ENCODE data around the gene ELF1. TPM values are rescaled to one million over a fixed set of nuclear protein-coding genes. Genes with fewer than 3 reads are reported as not detected.

The ELF1 gene
- polyA plus RNA-seq, 1 experiment, result 35.8 TPM

DNA sequence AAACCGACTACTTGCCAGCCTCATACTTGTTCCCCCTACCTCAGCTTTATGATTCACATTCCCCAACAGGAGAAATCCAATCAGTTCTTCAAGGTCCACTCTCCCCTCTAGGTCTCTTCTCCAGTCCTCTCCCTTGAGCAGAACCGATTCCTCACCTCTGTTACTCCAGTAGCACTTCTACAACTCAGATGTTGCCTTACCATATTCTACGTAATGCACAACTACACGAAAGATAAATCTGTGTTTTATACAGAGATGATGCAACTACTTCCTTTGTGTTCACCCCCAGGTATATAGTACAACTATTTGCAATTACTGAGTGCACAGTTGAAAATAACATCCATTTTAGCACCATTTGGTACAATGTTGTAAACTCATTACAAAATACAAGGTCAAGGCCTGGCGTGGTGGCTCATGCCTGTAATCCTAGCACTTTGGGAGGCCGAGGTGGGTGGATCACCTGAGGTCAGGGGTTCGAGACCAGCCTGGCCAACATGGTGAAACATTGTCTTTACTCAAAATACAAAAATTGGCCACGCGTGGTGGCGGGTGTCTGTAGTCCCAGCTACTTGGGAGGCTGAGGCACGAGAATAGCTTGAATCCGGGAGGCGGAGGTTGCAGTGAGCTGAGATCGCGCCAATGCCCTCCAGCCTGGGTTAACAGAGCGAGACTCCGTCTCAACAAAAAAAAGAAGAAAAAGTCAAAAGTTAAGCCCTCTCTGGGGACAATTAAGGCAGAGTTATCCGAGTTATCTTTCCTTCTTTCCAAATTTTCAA is 39.4 kb upstream of the ELF1 start:
- Histone ChIP-seq H3K36me3 (ENCODE audit: control insufficient read depth, insufficient read depth, low read length) (no peaks in the 10 kb centered on the region), H3K4me3 (ENCODE audit: low read depth, low read length) (peak overlapping the region; percentile 80), H3K27me3 (ENCODE audit: control insufficient read depth, insufficient read depth, low read length) (no peaks in the 10 kb centered on the region)
- CTCF ChIA-PET, result no interaction called here
- no peak for DNase-seq (ENCODE audit: low read depth)
- POLR2A ChIA-PET, result no interaction called here
- TF ChIP-seq, protein P1, sequence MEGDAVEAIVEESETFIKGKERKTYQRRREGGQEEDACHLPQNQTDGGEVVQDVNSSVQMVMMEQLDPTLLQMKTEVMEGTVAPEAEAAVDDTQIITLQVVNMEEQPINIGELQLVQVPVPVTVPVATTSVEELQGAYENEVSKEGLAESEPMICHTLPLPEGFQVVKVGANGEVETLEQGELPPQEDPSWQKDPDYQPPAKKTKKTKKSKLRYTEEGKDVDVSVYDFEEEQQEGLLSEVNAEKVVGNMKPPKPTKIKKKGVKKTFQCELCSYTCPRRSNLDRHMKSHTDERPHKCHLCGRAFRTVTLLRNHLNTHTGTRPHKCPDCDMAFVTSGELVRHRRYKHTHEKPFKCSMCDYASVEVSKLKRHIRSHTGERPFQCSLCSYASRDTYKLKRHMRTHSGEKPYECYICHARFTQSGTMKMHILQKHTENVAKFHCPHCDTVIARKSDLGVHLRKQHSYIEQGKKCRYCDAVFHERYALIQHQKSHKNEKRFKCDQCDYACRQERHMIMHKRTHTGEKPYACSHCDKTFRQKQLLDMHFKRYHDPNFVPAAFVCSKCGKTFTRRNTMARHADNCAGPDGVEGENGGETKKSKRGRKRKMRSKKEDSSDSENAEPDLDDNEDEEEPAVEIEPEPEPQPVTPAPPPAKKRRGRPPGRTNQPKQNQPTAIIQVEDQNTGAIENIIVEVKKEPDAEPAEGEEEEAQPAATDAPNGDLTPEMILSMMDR (IDR thresholded peaks at IDR 0.05; ENCODE audit: insufficient read depth, low read depth, low read length), result no peak

DNA sequence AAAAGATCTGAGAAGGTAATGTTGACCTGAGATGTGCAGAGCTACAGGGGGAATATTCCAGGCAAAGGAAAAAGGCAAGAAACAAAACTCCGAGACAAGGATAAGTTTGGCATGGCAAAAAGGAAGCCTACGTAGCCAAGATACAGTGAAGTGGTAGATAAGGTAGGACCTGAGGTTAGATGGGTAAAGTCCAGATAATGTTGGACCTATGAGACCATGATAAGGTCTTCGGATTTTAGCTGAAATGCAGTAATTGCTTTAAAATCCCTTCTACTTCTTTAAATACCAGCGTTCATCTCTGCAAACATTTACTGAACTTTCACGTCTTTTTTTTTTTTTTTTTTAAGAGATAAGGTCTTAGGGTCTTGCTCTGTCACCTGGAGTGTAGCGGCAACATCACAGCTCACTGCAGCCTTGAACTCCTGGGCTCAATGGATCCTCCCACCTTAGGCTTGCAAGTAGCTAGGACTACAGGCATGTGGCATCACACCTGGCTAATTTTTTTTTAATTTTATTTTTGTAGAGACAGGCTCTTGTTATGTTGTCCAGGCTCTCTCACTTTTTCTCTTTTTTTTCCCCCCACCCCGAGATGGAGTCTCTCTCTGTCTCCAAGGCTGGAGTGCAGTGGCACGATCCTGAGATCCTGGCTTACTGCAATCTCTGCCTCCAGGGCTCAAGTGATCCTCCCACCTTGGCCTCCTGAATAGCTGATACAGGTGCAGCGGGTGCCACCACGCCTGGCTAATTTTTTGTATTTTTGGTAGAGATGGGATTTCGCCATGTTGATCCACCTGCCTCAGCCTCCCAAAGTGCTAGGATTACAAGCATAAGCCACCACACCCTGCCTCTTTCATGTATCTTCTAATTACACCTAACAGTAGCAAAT is 38.0 kb upstream of the ELF1 start:
- TF ChIP-seq, protein P1 (IDR thresholded peaks at IDR 0.05; ENCODE audit: insufficient read depth, low read depth, low read length), result no peak
- Histone ChIP-seq H3K4me3 (ENCODE audit: low read depth, low read length) (no peak overlapping the region), H3K27me3 (ENCODE audit: control insufficient read depth, insufficient read depth, low read length) (no peaks in the 10 kb centered on the region), H3K36me3 (ENCODE audit: control insufficient read depth, insufficient read depth, low read length) (no peaks in the 10 kb centered on the region)
- no peak for DNase-seq (ENCODE audit: low read depth)
- ChIA-PET POLR2A (interaction anchor here (0.7 kb wide), 1 partner anchor 138 kb away, joined by 4 read pairs; no protein-coding TSS in a partner anchor), CTCF (interaction anchor here (0.6 kb wide), 1 partner anchor 79 kb away, joined by 3 read pairs; no protein-coding TSS in a partner anchor)

DNA sequence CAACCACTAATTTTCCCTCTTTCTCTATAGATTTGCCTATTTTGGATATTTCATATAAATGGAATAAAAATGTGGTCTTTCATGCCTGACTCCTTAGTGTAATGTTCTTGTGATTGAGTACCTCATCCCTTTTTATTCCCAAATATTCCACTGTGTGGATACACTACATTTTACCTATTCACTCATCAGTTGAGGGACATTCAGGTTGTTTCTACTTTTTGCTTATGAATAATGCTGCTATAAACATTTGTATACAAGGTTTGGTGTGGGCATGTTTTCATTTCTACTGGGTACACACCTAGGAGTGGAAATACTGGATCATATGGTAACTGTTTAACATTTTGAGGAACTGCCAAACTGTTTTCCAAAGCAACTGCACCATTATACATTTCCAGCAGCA is 37.1 kb upstream of the ELF1 start:
- Histone ChIP-seq H3K4me3 (ENCODE audit: low read depth, low read length) (no peak overlapping the region), H3K27me3 (ENCODE audit: control insufficient read depth, insufficient read depth, low read length) (no peaks in the 10 kb centered on the region), H3K36me3 (ENCODE audit: control insufficient read depth, insufficient read depth, low read length) (no peaks in the 10 kb centered on the region)
- TF ChIP-seq, protein P1 (IDR thresholded peaks at IDR 0.05; ENCODE audit: insufficient read depth, low read depth, low read length), result no peak
- CTCF ChIA-PET, result interaction anchor here (0.6 kb wide), 1 partner anchor 78 kb away, joined by 3 read pairs; no protein-coding TSS in a partner anchor
- POLR2A ChIA-PET, result no interaction called here
- no peak for DNase-seq (ENCODE audit: low read depth)

DNA sequence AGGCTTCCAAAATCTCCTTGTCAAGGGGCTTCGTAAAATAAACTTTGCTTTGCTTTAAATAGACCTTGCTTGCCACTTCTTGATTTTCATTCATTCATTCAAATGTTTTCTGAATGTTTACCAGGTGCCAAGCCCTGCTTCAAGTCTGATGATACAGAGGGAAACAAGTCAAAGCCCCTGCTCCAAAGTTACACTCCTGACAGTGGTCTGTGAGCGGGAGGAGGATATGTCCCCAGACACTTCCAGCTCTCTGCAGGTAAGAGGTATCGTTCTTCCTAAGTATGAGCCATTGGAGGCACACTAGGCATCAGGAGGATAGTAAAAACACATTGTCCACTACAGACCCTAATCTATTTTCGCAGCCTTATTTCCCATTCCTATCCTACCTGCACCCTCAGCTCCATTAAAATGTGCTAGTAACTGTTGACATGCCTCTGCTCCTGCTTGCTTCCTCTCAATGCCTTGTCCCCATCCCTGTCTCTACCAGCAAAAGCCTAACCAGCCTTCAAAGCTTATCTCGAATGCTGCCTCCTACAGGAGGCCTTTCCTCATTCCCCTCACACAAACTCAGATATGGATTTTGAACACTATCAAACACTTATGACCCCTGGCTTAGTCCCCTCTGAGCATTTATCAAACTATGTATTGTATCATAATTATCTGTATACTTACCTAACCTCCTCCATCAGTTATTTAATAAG is 36.0 kb upstream of the ELF1 start:
- Histone ChIP-seq H3K36me3 (ENCODE audit: control insufficient read depth, insufficient read depth, low read length) (no peaks in the 10 kb centered on the region), H3K4me3 (ENCODE audit: low read depth, low read length) (no peak overlapping the region), H3K27me3 (ENCODE audit: control insufficient read depth, insufficient read depth, low read length) (no peaks in the 10 kb centered on the region)
- POLR2A ChIA-PET, result interaction anchor here (0.6 kb wide), 1 partner anchor 126 kb away, joined by 6 read pairs; no protein-coding TSS in a partner anchor
- no peak for DNase-seq (ENCODE audit: low read depth)
- TF ChIP-seq, protein P1 (IDR thresholded peaks at IDR 0.05; ENCODE audit: insufficient read depth, low read depth, low read length), result peak; percentile 38
- CTCF ChIA-PET, result interaction anchor here (0.6 to 1.8 kb wide), 12 partner anchors 9 to 296 kb away, joined by 3 to 7 read pairs (median 3); no protein-coding TSS in a partner anchor
